Measurements from ENCODE around the gene ASAP2.
"Not testable (repeated sequence)": the region's sequence is repeated elsewhere in the genome, so short reads cannot be mapped to it uniquely, and the experiment has no call there.

Gene ASAP2

DNA sequence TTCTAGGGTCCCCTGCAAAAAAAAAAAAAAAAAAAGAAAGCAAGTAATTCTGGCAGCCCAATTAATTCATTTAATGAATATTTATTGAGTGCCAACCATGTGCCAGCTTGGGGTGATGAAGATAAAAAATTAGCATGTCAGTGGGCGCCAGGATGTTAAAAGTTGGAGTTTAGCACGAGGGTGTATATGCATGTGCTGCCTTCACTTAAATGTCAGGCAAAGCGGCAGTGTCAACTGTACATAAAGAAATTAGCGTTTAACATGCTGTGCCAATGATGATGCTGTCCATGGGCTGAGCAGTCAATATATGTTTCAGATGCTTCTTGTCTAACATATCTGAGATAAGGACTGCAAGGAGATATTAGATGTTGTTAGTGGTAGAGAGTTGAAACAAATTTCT, 49.5 kb downstream of the ASAP2 start:
- no peak for DNase-seq

DNA sequence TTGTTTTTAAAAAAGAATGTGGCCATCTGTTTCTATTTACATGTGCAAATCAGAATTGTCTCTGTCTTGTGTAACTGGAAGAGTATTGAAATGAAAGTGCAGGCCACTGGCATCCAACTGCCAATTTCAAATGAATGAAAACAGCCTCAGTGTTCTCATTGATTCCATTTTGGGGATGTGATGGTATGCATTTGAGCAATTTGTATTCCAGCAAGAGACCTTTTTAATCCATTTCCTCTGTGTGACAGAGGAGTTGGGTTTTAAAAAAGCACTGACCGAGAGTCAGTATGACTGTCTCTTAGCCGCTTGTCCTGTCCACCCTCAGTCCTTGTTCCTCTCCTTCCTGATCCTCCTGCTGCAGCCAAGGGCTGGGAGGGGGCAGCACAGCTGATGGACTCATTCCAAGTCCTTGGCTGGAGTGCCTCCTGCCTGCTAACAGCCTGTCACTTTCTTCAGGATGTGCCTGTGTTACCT, 50.0 kb downstream of the ASAP2 start:
- no peak for DNase-seq

DNA sequence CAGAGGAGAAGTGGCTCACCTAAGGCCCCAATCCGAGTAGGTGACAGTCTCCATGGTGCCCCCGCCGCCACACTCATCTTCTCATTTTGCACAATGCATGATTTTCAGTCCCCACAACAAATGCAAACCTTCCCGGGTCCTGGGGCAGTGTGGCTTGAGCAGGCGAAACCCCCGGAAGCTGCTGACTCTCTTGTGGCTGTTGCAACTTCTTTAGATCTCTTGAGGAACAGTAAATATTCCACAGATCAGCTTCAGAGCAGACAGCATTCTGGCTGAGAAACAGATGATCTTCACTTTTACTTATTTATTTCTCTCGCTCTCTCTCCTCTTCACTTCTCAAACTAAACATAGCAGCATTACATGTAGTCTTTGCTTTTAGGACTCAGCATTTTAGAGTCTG, 51.9 kb downstream of the ASAP2 start:
- peak; percentile 62 to 82 for DNase-seq

DNA sequence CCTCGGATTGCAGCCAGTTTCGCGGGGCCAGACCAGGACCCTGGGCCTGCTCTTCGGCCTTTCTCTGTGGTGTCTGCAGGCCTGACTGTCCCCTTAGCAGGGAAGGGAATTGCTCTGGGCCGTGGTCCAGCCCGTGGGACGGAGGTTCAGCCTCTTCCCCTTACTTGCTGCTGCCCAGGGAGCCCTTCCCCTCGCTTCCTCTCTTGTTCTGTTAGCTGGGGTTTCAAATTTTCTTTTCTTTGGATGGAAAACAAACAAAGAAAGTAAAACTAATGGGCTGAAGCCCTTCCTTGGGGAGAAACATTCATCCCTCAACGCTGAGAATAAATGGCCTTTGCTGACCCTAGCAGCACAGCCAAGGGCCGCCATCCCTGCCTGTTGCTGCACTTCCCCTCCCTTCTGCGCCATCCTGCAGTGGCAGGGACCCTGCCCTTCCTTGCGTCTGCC, 52.4 kb downstream of the ASAP2 start:
- DNase-seq, result peak; percentile 47 to 51

DNA sequence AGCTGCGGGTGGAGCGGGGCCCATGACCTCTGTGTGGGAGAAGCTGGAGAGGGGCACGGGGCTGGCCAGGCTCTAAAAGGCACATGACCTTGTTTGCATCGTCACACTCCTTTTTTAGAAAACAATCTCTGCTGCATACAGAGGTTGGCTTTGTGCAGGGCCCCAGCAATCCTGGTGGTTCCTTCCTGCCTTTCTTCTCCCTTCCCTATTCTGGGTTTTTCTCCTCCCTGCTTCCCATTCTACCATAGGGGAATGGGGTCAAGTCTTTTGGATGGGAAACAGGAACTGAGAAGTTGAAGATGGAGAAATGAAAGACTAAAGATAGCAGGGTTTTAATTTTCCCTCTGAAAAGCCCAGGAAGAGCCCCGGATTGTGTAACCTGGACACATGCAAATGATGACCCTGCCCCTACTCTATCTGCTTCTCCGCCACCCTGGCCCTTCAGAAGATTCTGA, 53.9 kb downstream of the ASAP2 start:
- peak; percentile 93 to 98 for DNase-seq

DNA sequence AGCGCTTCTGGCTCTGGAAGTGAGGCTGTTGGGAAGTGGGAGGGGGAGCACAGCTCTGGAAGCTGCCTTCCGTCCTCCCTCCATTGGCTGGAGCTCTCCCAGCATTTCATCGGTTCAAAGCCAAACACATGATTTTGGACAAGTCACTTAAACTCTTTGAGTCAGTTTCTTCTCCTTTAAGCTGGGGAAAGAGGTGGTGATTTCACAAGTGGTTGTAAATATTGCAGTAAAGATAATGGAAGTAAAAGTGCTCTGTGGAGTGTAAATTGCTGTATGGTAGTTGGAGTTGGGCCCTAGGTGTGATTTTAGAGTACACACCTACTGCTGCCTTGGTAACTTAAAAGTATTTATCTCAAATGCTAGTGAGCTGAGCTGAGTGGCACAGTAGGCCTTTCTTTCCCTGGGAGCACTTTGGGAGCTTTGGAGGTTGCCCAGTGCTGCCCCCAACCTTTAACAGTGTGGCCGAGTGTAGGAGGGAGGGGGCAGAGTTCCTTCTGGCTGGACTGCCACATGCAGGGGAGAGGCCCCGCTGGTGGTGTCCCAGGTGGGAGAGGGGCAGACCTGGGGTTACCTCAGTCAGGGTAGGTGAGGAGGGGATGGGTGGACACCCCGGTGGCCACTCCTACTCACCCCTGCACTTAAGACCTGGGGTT, 54.7 kb downstream of the ASAP2 start:
- peak; percentile 85 to 94 for DNase-seq

DNA sequence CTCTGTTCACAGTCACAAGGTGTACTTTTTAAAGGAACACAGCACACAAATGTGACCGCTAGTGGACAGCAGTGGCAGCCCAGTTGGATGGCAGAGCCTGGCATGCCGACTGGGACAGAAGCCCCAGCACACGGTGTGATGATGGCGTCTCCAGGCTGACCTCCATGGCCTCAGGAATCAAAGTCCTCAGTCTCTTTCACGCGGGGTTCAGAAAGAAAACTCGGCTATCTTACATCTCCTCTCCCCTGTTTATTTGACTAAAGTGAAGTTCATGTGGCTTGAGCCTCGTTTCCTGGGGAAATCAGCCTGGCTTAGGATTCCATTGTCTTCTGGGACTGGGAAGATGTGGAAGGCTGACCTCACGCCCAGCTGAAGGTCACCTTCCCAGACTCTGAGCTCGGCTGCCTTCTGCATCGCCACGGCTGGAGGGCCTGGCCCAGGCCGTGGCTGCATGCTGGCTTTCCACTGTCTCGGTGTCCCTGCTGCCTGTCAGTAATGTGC, 56.1 kb downstream of the ASAP2 start:
- no peak for DNase-seq

DNA sequence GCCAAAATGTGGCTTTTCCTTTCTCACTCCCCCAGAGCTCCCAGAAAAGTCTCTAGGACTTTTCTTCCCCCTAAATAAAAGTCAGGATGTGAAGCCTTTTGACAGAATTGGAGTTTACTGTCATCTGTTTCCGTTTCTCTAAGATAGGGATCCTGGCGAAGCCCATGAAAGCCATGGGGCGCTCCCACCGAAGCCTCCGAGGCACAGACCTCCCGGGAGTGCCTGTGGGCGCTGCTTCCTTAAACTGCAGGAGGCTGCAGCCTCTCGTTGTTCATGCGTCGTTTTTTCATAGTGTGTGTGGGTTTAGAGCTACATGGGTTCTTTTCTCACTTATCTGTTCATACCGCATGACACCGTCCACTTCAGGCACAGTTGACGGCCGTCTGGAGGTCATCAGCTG, 56.8 kb downstream of the ASAP2 start:
- DNase-seq, result peak; percentile 79 to 94

DNA sequence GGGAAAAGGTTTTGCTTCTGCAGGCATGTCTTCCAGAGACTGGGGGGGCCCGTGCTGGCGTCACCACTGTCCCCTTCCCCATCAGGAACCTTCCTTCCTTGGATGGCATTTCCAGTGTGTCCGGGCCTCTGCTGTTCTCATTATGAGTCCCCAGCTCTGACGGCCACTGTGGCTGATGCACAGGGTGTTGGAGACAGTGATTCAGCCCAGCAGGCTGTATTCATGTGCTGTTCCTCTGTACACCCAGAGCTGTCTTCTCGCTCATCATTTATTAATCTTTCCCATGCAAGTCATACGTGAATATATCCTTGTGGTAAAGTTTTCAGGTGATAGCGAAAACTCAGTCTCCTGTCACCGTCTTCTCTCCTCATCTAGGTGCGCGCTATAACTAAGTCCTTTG, 57.7 kb downstream of the ASAP2 start:
- no peak for DNase-seq

DNA sequence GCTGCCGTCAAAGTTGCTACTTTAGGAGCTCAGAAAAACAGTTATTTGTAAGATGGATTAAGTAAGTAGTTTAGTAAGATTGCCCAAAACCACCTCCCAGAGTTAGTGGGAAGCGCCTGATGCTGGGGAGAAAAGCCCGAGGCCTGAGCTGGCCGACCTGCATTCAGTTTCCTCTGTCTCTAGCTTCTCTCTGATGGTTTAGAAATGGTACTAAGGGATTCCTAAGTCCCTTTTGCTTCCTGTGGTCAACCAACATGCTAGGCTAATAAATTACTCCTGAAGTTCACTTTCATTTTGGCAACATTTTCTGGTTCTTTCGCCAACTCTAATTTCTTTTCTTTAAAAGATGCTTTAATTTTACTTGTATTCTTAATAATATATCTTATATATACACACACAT, 60.1 kb downstream of the ASAP2 start:
- peak in 1 of 2 donors; percentile 17 for DNase-seq

DNA sequence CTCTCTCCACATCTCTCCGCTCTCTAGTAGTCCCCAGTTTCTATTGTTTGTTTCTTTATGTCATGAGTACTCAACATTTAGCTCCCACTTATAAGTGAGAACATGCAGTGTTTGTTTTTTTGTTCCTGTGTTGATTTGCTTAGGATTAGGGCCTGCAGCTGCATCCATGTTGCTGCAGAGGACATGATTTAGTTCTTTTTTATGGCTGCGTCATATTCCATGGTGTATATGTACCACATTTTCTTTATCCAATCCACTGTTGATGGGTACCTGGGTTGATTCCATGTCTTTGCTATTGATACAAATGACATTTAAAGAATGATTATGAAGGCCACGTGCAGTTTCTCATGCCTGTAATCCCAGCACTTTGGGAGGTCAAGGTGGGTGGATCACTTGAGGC, 60.7 kb downstream of the ASAP2 start:
- DNase-seq, result not testable (repeated sequence)

DNA sequence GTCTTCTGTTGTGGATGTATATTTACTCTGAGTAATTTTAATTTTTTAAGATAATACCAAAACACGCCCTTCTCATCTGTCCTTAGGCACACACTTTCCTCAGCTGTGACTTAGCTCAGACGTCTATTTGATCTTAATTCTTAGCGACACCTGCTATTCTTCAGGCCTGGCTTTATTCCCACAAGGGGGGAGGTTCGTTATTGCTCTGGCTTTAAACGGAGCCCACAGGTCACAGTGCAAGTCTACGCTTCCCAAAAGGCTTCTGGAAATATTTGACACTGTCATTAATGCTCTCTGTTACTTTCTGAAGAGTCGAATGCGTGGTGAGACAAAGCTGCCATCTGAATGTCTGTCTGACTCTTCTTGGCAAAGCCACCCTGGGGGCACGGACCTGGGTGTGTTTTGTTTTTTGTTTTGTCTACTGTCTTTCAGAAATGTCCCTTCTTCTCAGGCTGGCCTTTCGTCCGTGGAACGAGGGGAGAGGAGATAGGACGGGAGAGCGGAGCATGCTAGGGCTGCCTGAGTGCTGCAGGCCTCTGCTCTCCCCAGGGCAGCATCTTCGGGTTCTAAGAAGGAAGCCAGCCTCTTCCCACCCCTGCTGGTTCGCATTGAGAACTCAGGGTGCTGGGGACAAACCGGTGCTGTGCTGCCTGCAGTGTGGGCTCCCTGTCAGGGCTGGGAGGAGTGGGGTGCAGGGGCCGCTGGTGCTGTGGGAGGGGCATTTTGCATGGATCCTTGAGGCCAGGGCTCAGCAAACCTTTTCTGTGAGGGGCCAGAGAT, 61.9 kb downstream of the ASAP2 start:
- no peak for DNase-seq

DNA sequence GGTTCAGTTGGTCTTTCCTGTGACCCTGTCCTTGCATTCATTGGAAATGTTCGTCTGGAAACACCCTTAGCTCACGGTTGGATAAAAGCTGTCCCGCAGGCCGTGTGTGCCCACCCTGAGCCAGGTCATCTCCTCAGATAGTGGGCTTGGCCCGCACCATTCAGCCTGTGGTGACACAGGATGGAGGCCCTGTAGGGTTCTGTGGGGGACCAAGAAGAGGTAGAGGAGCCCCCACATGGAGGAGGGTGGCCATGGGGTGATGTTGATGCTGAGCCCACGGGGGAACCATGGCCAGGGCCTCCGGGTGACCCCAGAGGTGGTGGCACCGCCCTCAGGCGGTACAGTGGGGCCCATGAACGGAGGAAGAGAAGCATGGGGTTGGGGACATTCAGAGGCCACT, 62.7 kb downstream of the ASAP2 start:
- no peak for DNase-seq

DNA sequence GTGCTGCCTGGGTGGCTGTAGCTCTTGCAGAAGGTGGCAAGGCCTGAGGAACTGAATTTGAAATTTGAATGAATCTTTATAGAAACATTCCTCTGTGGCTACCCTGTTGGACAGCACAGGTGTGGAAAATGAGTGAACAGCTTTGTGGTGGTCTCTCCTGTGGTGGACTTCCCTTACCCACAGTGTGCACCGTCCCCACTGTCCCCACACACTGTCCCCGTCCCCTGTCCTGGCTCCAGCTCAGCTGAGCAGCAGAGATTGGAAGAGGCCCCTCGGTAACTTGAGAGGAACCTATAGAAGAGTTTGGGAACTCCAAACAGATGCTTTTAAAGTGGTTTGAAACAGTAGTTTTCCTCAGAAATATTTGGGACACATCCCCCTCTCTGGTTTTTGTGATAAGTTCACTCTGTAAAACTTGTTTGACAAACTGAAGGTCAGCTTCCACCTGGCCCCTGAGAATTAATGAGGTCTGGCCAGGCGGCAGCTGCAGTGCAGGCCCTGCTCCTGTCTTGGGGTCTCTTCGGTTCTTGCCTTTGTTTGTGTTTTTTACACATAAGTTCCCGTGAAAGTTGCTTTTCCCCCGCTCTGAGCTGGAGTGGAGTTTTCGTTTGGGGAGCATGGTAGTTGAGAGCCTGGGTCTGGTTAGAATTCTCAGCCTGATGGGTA, 63.2 kb downstream of the ASAP2 start:
- no peak for DNase-seq

DNA sequence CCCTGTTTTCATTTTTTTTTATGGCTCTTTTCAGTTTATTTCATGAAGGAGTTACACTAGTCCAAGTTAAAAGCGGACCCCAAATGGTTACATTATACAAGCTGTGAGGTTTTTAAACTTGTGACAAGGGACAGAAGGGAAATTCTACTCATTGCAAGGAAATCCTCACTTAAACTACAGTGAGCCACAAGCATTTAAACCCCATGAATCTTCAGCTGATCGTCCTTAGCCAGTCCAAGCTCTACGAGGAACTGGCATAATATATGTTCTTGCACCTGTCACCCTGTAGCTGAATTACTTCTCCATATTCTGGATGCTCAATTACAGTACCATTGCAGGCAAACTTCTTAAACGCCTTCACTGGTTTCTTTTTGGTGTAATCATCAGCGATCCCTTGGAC, 64.5 kb downstream of the ASAP2 start:
- no peak for DNase-seq

DNA sequence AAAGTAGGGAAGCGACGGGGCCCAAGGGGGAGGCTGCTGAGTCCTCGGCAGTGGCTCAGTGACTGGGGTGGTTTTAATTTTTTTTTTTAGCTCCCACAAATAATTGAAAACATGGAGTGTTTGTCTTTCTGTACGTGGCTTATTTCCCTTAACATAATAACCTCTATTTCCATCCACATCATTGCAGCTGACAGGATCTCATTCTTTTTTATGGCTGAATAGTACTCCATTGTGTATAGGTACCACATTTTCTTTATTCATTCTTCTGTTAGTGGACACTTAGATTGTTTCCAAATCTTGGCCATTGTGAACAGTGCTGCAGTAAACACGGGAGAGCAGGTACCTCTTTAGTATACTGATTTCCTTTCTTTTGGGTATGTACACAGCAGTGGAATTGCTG, 65.1 kb downstream of the ASAP2 start:
- DNase-seq, result no peak

DNA sequence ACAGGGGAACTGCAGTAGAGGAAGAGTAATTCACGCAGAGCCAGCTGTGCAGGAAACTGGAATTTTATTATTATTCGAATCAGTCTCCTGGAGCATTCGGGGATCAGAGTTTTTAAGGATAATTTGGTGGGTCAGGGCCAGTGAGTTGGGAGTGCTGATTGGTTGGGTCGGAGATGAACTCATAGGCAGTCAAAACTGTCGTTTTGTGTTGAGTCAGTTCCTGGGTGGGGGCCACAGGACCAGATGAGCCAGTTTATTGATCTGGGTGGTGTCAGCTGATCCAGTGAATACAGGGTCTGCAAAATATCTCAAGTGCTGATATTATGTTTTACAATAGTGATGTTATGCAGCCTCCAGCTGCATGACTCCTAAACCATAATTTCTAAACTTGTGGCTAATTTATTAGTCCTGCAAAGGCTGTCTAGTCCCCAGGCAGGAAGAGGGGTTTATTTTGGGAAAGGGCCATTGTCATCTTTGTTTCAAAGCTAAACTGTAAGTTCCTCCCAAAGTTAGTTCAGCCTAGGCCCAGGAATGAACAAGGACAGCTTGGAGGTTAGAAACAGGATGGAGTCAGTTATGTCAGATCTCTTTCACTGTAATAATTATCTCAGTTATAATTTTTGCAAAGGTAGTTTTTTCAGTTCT, 67.0 kb downstream of the ASAP2 start:
- no peak for DNase-seq

DNA sequence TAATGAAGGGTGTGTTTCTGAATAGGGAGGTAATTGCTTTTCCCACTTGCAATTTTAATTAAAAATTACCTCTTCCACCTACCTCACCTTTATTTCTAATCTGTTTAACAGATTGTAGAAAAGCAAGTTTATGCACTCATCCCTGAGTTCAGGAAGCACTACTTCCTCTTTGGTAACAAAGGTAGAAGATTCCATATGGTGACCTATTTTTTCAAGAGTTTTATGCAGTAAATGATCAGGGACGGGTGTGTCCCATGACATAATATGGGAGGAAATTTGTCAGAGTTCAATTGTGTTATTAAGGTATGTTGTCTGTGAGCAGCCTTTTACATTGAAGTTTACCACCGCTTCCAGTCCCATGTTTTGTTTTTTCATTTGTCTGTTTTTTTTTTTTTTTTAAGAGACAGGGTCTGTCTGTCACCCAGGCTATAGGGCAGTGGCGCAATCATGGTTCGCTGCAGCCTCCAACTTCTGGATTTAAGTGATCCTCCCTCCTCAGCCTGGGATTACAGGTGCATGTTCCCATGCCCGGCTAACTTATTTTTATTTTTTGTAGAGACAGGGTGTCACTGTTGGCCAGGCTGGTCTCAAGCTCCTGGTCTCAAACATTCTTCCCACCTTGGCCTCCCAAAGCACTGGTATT, 68.2 kb downstream of the ASAP2 start:
- DNase-seq, result no peak

DNA sequence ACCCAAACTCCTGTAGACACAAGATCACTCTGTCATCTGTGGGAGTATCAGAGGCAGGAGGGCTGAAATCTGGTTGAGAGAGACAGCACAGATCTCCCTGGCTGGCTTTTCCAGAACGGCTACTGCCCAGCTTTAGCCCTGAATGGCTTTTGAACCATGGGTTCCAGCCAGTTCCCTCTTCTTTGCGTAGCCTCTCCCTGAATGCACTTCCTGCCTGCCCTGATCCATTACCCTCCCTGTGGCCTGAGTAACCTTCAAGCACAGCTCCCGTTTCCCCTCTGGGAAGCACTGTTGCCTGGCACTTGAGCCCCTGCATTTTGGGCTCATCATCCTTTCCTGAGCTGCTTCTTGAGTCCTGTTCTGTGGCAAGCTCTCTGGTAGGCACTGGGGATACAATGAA, 68.8 kb downstream of the ASAP2 start:
- no peak for DNase-seq

DNA sequence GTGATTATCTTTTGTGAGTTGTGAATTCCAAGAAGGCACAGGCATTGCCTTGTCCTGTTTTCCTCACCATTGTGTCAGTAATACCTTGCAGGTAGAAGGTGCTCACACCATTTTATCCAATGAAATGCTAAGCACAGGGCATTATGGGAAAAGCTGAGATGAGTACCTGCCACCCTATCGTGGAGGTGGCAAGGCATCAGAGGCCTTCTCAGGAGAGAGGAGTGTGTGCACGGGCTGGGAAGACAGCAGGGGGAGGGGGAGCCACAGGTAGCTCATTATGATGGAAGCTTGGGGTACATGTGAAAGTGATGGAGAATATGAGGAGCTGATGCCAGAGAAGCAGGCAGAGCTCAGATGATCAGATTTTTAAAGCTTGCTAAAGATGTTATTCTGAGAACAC, 69.5 kb downstream of the ASAP2 start:
- no peak for DNase-seq

DNA sequence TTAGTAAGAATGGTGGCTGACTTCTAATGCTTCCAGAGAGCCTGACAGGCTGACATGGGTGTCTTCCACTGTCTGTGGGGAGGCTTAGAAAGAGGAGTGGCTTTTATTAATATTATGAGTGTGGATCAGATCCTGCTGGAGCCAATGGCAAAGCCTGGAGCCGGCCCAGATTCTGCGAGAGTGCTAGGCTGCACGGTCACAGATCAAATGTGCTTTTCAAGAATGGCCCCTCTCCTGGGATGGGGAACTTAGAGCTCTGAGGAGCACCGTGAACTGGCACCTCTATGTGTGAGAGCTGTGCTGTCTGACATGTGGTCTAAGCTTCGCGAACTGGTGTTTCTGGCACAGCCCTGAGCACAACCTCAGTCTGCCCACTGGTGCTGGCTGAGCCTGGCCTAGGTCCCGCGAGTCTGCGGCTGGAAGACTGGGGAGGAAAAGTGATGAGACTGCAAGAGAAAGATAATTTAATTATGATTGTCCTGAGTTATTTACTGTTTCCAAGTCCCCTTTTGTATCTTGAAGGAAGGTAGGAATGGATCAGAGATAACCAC, 70.4 kb downstream of the ASAP2 start:
- DNase-seq, result no peak

DNA sequence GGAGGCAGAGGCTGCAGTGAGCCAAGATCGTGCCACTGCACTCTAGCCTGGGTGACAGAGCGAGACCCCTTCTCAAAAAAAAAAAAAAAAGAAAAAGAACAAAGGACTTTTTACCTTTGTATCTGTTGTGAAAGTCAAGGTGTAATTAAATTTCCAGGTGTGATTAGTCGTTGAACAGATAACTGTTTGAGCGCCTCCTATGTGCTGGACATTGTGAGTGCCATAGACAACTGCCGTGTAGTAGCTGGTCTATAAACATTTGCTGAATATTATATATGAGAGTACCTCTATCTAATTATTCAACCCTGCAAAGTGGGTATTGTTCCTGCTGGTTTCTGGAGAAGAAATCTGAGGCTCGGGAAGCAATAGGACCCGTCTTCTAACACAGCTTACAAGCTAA, 71.8 kb downstream of the ASAP2 start:
- no peak for DNase-seq

All from inflammatory macrophage treated with lipopolysaccharide for 1 hour (primary cell).